Urothelium cell line (cell line): ENCODE measurements around the gene PIGM.

Experiments
- DNase-seq: peaks from one replicate; pipeline ENCODE4 v3.0.0; 2011; ENCODE audit warnings: low spot score, mixed read lengths
- FAIRE-seq: peaks from 2 replicates; lab custom pipeline; 2011; peaks lifted over from hg19 to GRCh38; lab: Jason Lieb, UNC

The PIGM gene

DNA sequence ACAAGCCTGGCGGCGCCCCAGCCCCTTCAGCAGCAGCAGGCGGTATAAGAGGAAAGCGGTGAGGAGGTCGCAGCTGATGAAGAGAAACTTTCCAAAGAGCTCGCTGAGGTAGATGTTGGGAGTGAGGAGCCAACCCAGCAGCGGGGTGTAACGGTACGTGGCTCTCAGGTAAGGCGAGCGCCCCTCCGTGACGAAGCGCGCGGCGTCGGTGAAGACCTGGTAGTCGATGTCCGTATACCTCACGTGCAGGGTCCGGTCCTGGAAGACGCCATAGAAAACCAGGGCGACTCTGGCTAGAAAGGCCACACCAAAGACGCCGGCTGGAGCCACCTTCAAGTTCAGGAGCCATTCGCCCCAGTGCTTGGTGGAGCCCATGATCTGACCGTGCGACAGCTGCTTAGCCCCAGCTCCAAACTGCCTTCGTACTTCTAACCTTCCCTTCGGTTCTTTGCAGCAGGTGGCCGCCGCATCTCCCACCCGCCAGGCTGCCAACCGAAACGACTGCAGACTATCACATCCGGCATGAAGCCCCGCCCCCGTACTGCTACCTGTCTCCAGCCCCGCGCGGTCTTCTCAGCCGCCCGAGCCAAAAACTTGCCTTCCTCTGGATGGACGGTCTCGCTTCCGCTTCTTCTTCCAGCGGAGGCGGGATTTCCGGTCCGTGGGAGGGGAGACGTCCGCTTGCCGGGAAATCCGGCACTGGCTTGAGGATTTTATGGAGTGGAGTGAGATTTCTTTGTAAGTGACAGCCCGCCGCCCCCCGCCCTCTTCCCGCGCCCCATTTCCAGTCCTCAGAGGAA is at the start of gene PIGM:
TSS of gene PIGM (minus strand) at position 626 of the 800 bp plus-strand sequence. CDS start at position 375, 251 bp downstream.
- FAIRE-seq (peak; percentile 80), DNase-seq (peak; percentile 97)

GRCh38 chr1:160081261-160081936 is 49.6 kb upstream of the PIGM start, which contains the start of gene KCNJ9:
Gene KCNJ9 (plus strand): TSS chr1:160081538. CDS start chr1:160084031, 2,493 bp downstream.
- FAIRE-seq = no peak
- peak; percentile 25 for DNase-seq

- DNase-seq = no peak
- no peak for FAIRE-seq
Observed at GRCh38 chr1:160080381-160081100, 48.8 kb upstream of the PIGM start.

- FAIRE-seq (no peak), DNase-seq (no peak)
Observed at GRCh38 chr1:160079448-160079847, 47.7 kb upstream of the PIGM start.

DNA sequence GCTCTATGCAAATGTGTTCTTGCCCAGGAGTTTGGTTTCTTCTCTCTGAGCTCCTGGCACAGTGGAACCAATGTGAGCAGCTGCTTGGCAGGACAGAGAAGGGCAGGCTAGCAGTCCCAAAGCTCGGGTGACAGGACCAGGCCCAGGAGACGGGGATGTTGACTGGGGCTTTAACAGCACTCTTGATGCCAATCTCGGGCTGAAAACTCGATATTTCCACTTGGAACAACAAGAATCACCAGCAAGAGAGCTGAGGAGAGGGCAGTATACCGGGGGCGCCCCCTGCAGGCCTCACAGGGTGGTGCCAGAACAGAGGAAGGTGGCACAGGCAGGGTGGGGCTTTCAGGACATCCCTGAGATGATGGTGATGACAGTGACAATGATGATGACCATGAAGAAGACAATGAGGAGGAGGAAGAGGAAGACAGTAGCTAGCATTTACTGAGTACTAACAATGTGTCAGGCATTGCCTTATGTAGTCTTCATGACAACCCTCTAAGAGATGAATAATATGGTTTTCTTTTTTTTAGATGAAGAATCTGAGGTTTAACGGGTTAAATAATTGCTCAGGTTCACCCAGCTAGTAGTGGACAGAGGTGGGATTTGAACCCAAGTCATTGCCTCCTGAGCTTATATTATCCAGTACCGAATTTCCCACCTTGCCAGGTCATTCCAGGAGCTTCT is 46.9 kb upstream of the PIGM start:
- DNase-seq (peak; percentile 42), FAIRE-seq (no peak)

GRCh38 chr1:160077486-160077885 is 45.7 kb upstream of the PIGM start:
- DNase-seq = no peak
- FAIRE-seq = no peak

GRCh38 chr1:160076295-160076694 is 44.5 kb upstream of the PIGM start:
- DNase-seq = no peak

DNA sequence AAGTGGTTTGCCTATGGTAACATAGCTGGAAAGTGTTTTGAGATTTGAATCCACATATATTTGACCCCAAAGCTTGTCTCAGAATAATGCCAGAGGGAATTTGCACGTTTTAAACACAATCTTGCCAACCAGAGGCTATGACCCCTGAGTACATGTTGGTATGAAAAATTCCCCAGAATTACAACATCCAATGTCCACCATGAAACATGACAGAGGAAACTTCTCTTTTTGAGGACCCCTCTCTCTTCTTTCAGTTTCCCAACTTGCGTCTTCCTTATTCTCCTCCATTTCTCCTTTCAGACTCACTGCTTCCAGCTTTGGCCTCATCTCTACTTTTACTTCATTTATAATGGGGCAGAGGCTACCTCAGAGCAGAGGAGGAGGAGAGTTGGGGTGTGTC is 44.0 kb upstream of the PIGM start:
- FAIRE-seq = no peak
- DNase-seq = no peak

More at GRCh38 chr1:160076295-160076694, 44.5 kb upstream of the PIGM start:
- FAIRE-seq = no peak

- FAIRE-seq = no peak
- DNase-seq = no peak
Observed at GRCh38 chr1:160074865-160075264, 43.1 kb upstream of the PIGM start.

- no peak for DNase-seq
- FAIRE-seq = no peak
Observed at GRCh38 chr1:160071289-160071688, 39.5 kb upstream of the PIGM start.

DNA sequence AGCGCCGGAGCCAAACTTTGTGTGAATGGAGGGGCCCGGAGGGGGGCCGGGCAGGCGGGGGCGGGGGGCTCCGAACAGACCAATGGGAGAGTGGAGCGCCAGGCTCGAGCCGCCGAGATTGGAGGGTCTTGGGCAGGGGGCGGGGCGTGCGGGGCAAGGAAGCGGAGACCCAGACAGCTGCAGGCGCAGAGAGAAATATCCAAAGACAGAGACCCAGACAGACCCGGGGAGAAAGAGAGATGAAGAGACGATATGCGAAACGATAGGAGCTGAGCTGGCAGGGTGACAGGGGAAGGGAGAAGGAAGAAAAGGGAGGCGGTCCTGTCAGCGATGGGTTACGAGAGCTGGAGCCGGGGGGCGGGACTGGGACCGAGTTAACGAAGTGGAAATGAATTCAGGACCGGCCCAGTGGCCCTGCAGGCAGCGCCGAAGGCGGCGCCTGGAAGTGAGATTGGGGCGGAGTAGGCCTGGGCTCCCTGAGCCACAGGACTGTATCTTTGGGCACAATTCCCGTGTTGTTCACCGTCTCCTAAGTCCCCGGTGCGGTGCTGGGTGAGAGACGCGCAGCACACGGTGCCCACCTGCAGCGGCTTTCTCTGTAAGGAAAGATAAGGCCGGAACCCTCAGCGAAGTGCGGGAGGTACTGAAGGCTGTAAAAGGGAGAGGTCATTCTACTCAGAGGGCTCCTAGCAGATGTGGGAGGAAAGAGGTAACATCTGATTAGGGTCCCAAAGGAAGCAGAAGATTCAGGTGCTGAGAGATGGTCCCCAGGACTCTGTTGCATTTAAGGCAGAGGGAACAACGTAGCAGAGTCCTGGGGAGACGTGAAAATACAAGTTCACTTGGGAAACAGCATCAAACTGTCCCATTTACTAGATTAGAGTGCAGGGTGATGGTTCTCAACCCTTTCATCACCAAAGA is 38.7 kb upstream of the PIGM start:
- DNase-seq = peak; percentile 90
- no peak for FAIRE-seq

GRCh38 chr1:160069460-160070231 is 37.9 kb upstream of the PIGM start, which contains the start of gene KCNJ10:
Gene KCNJ10 (minus strand): TSS chr1:160070160. CDS start chr1:160042532, 27,628 bp downstream.
- no peak for FAIRE-seq

DNA sequence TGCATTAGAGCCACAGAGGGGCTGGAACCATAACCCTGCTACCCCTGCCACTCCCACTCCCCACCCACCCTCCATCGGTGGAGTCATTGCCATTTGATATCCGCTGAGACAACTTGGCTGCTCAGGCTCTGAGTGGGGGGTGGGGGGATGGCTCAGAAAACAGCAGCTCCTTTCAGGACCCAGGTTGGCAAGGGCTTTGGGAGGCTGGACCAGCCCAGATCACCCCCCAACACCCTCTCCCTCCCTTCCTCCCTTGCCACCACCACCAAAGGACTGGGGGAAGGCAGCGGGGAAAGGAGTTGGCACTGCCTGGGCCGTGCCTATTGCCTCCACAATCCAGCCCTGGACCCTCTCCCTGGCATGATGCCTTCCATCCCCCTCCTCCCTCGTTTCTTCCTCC is 36.4 kb upstream of the PIGM start:
- FAIRE-seq (no peak), DNase-seq (no peak)

More at GRCh38 chr1:160069460-160070231, 37.9 kb upstream of the PIGM start, which contains the start of gene KCNJ10:
- DNase-seq = no peak

DNA sequence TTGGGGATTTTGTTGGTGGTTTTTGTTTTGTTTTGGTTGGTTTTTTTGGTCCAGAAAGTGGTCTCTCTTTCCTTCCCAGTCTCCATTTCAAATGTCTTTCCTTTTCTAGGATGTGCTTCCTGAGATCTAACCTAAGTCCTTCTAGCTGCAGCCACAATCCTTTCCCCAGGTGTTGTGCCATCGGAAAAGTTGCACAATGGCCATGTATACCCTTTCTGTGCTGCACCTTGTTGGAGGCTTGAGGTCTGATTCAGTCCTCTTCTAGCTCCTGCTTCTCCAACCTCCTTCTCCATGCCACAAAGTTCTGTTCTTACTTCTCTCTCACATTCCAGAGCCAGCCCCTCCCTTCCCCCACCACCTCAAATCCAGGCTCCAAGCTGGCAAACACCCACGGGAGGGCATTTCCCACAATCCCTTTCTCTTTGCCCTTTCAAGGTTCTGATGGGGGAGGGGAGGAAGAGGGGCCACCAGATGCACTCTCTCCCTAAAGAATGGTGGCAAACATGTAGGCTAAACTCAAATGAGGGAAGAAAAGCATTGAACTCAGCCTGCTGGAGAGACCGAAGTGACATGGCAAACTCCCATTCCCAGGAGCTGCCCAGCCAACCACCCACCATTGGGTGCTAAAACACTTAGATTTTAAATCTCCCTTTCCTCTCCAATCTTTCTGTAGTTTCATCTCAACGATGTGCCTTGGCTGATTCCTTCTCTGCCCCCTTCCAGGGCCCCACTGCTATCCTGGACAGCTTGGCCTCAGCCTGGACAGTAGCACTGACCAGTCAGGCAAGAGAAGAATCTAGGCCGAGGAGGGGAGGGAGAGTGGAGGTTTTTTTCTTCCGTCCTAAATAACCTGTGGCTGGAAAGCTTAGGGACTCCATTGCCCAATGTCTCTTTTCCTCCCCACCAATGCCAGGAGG is 35.3 kb upstream of the PIGM start:
- no peak for FAIRE-seq
- no peak for DNase-seq

GRCh38 chr1:160064746-160065145 is 33.0 kb upstream of the PIGM start:
- FAIRE-seq = no peak
- DNase-seq = no peak

- FAIRE-seq = no peak
Observed at GRCh38 chr1:160064164-160064563, 32.4 kb upstream of the PIGM start.

GRCh38 chr1:160063176-160063575 is 31.4 kb upstream of the PIGM start:
- no peak for FAIRE-seq
- DNase-seq = no peak

More at GRCh38 chr1:160064164-160064563, 32.4 kb upstream of the PIGM start:
- DNase-seq = no peak

- FAIRE-seq = no peak
- DNase-seq = no peak
Observed at GRCh38 chr1:160062230-160062532, 30.4 kb upstream of the PIGM start.
